OCI-LY7 (cell line): ENCODE data around the gene DYNLT2B.

Experiments used
- EZH2phosphoT487 ChIP-seq: fragments of 200-600 bp; sonication (generic); IDR thresholded peaks from 2 replicates; pipeline ENCODE4 v1.6.1; 2018; ENCODE audit warnings: low read depth, borderline replicate concordance, mild to moderate bottlenecking, mixed run types, antibody characterized with exemption, low read length, moderate library complexity, mixed read lengths
- TF ChIP-seq, protein P1 (sequence below): fragments of 200-600 bp; sonication (generic); conservative IDR thresholded peaks from 2 replicates; pipeline ENCODE4 v1.5.1; 2014; ENCODE audit warnings: mild to moderate bottlenecking, antibody characterized with exemption, low read length, moderate library complexity, mixed read lengths

DNA sequence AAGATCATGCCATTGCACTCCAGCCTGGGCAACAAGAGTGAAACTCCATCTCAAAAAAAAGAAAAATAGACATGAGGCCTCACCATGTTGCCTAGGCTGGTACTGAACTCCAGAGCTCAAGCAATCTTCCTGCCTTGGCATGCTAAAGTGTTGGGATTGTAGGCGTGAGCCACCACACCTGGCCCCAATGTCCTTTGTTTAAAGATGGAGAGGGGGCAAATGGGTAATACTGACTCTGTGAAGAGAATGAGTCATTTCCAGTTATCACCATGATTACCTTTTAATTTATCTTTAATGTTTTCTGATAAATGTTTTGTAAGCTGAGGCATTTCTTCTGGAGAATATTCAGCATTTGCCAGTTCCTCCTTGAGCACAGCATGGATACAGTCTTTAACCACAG, 2.2 kb downstream of the DYNLT2B start:
- TF ChIP-seq, protein P1, sequence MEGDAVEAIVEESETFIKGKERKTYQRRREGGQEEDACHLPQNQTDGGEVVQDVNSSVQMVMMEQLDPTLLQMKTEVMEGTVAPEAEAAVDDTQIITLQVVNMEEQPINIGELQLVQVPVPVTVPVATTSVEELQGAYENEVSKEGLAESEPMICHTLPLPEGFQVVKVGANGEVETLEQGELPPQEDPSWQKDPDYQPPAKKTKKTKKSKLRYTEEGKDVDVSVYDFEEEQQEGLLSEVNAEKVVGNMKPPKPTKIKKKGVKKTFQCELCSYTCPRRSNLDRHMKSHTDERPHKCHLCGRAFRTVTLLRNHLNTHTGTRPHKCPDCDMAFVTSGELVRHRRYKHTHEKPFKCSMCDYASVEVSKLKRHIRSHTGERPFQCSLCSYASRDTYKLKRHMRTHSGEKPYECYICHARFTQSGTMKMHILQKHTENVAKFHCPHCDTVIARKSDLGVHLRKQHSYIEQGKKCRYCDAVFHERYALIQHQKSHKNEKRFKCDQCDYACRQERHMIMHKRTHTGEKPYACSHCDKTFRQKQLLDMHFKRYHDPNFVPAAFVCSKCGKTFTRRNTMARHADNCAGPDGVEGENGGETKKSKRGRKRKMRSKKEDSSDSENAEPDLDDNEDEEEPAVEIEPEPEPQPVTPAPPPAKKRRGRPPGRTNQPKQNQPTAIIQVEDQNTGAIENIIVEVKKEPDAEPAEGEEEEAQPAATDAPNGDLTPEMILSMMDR = no peak
- TF ChIP-seq EZH2phosphoT487 = no peak
